Measurements from ENCODE around the gene ZNF503.
"Not testable (repeated sequence)": the region's sequence is repeated elsewhere in the genome, so short reads cannot be mapped to it uniquely, and the experiment has no call there.

ZNF503 gene

GRCh38 chr10:75395066-75395931, 6.3 kb downstream of the ZNF503 start:
- DNase-seq (ENCODE audit: low spot score), result peak; percentile 86

GRCh38 chr10:75394221-75394620, 7.3 kb downstream of the ZNF503 start:
- DNase-seq (ENCODE audit: low spot score), result no peak

DNA sequence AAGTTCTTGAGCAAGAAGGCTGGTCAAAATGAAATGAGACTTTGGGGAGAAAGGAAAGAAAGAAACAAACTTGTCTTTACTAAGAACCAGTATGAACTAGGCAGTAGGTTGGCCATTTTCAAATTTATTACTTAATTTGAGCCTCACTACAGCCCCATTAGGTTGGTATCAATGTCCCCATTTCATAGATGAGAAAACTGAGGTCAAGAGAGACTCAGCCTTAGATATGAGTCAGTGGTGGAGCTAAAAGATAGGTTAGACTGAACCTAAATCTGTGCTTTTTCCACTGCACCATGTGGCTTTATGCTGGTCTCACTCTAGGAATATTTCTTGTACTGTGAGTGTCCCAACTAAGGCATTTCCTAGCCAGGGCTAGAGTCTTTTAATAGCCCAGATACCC, 8.8 kb downstream of the ZNF503 start:
- no peak for DNase-seq (ENCODE audit: low spot score)

GRCh38 chr10:75392271-75392670, 9.3 kb downstream of the ZNF503 start:
- no peak for DNase-seq (ENCODE audit: low spot score)

DNA sequence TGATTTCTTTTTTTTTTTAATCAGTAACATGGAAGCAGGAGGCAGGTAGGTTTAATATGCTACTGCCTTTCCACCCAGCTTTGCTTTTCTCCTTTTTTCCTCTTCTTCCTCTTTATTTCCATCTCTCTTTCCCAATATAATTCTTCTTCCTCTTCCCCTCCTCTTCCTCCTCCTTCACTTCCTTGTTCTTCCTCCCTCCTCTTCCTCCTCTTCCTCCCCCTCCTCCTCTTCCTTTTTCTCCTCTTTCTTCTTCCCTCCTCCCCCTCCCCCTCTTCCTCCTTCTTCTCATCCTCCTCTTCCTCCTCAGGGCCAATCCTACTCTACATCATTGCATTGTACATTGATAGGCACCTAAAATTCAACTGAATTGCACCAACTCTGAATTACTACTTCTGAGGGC, 11.4 kb downstream of the ZNF503 start:
- DNase-seq (ENCODE audit: low spot score), result no peak

GRCh38 chr10:75388082-75388481, 13.5 kb downstream of the ZNF503 start:
- DNase-seq (ENCODE audit: low spot score), result no peak

- DNase-seq (ENCODE audit: low spot score), result no peak
Observed at GRCh38 chr10:75386128-75386527, 15.4 kb downstream of the ZNF503 start.

GRCh38 chr10:75379817-75380216, 21.7 kb downstream of the ZNF503 start:
- DNase-seq (ENCODE audit: low spot score), result no peak

DNA sequence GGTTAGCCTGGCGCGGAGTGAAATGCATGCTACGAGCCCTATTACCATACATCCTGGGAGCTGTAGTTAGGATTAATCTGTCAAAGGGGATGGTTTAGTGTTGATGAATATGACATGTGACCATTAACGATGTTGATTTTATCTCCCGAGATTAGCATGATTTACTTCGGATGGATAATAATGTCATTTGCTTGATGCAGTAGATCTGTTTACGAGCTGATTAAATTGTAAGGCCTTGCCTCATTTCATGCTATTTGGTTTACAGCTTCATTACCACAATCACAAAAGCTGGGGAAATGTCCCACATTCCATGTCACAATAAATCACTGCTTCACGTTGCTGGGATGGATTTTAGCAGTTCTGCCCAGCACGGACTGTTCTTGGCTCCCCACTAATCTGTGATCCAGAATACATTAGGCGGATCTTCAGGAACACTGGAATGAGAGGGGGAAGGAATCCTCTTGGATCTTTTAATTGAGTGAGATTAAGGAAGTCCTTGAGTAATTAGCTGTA, 22.3 kb downstream of the ZNF503 start:
- no peak for DNase-seq (ENCODE audit: low spot score)

DNA sequence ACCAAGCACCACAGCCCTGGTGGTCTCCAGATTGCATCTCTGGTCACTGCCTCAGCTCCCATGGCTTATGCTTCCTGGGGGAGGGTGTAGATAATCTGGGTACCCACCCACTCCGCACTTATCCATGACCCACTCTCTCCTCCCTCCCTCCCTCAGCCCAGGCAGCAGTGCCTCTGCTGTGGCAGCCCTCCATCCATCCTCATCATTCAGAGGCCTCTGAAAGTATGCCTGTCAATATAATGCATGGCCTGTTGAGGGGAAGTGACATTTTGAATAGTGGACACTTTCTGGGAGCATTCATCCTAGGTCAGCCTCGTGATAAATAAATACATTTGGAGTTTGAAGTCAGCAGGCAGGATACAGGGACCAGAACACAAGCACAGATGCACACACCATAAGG, 23.2 kb downstream of the ZNF503 start:
- DNase-seq (ENCODE audit: low spot score), result no peak

DNA sequence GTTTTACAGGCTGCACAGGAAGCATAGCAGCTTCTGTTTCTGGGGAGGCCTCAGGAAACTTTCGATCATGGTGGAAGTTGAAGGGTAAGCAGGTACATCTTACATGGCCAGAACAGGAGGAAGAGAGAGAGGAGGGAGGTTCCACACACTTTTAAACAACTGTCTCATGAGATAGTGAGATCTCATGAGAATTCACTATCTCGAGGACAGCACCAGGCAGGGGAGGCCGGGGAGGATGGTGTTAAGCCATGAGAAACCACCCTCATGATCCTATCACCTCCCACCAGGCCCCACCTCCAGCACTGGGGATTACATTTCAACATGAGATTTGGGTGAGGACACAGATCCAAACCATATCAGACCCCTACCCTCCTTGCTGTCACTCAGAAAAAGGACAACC, 23.7 kb downstream of the ZNF503 start:
- DNase-seq (ENCODE audit: low spot score), result no peak

GRCh38 chr10:75375838-75376237, 25.7 kb downstream of the ZNF503 start:
- DNase-seq (ENCODE audit: low spot score), result no peak

DNA sequence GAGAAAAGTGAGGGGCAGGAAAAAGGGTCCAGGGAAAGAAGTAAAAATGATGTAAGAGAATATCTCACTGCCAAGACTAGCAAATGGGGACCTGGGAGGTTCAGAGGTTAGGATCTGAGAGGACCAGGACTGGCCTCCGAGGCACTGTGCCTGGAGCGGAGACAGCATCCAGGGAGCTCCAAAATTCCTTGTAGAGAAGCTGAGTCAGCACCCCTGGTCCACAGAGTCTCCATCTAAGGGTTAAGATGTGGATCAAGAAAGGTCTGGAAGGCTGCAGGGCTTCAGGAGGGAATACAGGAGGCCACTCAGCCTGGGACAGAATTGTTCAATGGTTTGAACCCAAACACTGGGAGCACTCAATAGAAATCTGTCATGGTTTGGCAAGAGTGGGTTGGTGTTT, 30.6 kb downstream of the ZNF503 start:
- DNase-seq (ENCODE audit: low spot score), result no peak

DNA sequence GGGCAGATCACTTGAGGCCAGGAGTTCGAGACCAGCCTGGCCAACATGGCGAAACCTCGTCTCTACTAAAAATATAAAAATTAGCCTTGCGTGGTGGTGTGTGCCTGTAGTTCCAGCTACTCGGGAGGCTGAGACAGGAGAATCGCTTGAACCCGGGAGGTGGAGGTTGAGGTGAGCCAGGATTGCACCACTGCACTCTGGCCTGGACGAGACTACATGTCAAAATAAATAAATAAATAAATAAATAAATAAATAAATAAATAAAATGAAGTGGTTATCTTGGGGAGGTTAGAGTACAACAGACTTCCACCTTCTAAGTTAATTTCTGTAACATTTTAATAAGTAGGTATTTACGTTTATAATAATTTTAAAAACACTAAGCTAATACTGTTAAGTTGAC, 31.7 kb downstream of the ZNF503 start:
- DNase-seq (ENCODE audit: low spot score), result not testable (repeated sequence)

DNA sequence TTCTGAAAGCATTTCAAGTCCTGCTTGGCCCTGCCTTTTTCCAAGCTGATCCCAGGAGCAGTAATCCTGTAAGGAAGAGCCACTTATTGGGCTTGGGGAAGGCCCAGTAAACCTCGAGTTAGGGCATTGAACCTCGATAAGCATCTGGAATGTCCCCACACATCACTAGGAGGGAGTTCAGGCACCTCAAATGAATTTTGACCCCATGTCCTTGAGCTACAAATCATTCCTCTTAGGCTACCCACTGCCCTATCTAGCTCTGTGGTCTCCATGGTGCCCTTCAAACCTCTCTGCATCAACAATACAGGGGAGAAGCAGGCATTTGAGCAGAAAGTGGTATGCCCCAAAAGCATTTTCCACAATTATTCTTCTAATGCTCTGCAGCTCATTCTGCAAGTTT, 33.7 kb downstream of the ZNF503 start:
- no peak for DNase-seq (ENCODE audit: low spot score)

- DNase-seq (ENCODE audit: low spot score), result no peak
Observed at GRCh38 chr10:75367021-75367487, 34.5 kb downstream of the ZNF503 start.

DNA sequence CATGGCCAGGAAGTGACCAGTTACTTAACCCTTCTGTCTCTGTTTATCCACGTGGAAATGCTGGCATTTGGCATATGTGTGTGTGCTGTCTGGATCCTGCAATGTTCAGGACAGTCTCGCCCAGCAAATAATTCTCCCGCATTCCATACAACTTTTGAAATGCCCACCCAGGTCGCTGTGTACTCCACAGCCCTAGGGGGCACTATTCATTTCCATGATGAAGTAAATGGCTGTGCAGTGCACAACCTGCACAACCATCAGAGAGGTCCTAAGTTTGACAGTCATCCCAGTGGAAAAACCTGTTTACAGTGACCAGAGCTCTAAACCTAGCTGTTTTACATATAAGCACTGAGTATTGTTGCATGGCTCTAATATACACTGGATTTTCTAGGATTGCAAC, 38.1 kb downstream of the ZNF503 start:
- DNase-seq (ENCODE audit: low spot score), result no peak

DNA sequence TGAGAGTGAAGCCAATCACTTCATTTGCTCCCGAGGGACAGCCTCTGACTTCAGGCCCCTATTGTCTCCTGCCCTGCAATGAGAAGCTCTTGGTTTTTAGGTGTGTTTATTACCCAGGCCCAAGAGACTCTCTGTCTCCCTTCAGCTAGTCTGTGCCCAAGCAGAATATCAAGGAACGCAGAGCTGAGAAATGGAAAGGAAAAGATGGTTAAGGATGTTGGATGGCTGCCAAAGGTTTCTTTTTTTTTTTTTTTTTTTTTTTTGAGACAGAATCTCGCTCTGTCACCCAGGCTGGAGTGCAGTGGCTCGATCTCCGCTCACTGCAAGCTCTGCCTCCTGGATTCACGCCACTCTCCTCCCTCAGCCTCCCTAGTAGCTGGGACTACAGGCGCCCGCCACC, 41.7 kb downstream of the ZNF503 start:
- not testable (repeated sequence) for DNase-seq (ENCODE audit: low spot score)

- DNase-seq (ENCODE audit: low spot score), result no peak
Observed at GRCh38 chr10:75358835-75359421, 42.6 kb downstream of the ZNF503 start.

GRCh38 chr10:75358132-75358531, 43.4 kb downstream of the ZNF503 start:
- DNase-seq (ENCODE audit: low spot score), result no peak

- no peak for DNase-seq (ENCODE audit: low spot score)
Observed at GRCh38 chr10:75357500-75357899, 44.1 kb downstream of the ZNF503 start.

DNA sequence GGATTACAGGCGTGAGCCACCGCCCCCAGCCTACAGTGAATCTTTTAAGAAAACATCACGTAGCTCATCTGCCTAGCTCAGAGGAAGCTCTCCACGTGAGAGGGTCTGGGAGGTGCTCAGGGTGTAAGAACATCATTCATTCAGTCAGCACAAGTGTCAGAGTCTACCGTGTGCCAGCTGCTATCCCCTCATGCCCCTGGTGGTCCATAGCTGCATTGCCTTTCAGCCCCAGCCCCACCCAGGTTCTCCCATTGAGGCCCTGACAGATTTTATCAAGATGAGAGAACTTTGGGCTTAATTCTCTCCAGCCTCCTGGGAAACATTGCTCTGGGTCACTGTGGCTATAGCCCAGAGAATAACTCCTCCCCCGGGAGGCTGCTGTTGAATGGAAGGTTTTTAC, 45.1 kb downstream of the ZNF503 start:
- no peak for DNase-seq (ENCODE audit: low spot score)

GRCh38 chr10:75355706-75356105, 45.9 kb downstream of the ZNF503 start:
- DNase-seq (ENCODE audit: low spot score), result no peak

Data from ecto neural progenitor cell (in vitro differentiated cells).